ENCODE measurements around the gene IL17RD. TPM values are rescaled to one million over a fixed set of nuclear protein-coding genes. Genes with fewer than 3 reads are reported as not detected.

Gene IL17RD
- total RNA-seq, 1 donor from 2014 or later = 4.3 TPM

DNA sequence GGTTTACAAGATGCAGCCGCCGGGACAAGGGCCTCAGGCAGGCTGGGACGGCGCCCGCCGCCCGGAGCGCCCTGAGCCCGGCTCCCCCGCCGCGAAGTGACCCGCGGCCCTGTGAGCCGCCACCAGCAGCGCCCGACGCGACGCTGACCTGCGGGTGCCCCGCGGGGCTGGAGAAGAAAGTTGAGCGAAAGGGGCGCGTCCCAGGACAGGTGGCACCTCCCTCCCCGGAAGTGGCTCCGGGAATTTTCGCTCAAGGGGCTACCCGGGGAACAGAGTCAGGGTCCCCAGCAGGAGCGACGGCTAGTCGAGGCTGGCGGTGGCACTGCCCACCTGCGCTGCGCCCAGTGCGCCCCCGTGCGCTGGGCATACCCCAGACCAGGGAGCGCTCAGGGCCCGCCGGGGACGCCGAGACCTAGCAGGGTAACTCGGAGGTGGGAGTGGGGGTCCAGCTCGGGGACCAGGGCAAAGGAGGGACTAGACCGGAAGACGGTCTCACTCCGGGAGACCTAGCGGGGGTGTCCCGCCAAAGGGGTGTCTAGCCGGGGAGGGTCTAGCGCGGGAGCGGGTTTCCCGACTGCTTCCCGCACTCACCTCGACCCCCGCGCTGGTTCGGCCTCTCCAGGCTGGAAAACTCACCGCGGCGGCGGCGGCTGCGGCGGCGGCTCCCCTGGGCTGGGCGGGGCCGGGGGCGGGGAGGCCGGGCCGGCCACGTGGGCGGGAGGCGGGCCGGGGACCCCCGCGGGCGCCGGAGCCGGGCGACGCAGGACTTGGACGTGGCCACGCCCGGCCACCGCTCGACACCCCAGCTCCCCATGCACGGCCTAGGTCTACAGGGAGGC, 86.3 kb downstream of the IL17RD start:
- intact Hi-C loops (cut with DNase I) = loop anchor here (5.0 to 10.0 kb wide), 2 partner anchors 82 to 374 kb away; no protein-coding TSS in a partner anchor

GRCh38 chr3:57078344-57078634, 86.9 kb downstream of the IL17RD start:
- peak; percentile 78 for DNase-seq (ENCODE audit: low spot score)
- intact Hi-C loops (cut with DNase I) = loop anchor here (5.0 to 10.0 kb wide), 2 partner anchors 81 to 373 kb away; no protein-coding TSS in a partner anchor

More for the DNA sequence above, 86.3 kb downstream of the IL17RD start:
- DNase-seq (ENCODE audit: low spot score) = peak; percentile 76

DNA sequence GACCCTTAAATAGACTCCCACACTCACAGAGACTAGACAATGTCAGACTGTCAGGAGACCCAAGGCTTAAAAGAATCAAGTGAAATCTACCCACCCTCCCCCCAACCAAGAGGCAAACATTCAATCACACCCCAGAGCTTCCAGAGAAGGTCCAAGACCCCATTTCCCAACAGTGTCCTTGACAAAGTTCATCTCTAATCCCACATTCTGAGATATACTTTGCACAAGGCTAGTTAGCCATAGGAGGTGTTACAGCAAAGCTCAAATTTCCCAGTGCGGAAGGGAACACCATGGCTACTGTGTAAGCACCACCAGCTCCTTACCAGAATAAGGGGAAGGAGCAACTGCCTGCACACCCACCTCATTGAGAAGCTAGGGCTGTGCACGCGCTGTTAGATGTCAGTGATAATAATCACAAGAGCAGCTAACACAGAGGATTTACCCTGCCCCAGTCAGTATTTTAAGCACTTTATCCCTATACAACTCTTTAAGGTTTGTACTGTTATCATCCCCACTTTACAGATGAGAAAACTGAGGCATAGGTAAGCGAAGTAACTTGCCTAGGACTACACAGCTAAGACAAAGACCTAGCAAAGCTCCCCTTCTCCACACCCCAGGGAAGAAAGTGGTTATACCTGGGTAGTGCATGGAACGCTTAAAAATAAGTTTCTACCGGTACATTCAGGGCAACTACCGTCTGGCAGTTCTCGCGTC, 87.4 kb downstream of the IL17RD start:
- intact Hi-C loops (cut with DNase I) = loop anchor here (5.0 to 10.0 kb wide), 2 partner anchors 80 to 373 kb away; no protein-coding TSS in a partner anchor
- DNase-seq (ENCODE audit: low spot score) = no peak

- intact Hi-C loops (cut with DNase I) = loop anchor here (5.0 to 10.0 kb wide), 2 partner anchors 79 to 372 kb away; no protein-coding TSS in a partner anchor
- DNase-seq (ENCODE audit: low spot score) = no peak
Observed at GRCh38 chr3:57076422-57076951, 88.7 kb downstream of the IL17RD start.

- no peak for DNase-seq (ENCODE audit: low spot score)
Observed at GRCh38 chr3:57074135-57074534, 91.0 kb downstream of the IL17RD start.

DNA sequence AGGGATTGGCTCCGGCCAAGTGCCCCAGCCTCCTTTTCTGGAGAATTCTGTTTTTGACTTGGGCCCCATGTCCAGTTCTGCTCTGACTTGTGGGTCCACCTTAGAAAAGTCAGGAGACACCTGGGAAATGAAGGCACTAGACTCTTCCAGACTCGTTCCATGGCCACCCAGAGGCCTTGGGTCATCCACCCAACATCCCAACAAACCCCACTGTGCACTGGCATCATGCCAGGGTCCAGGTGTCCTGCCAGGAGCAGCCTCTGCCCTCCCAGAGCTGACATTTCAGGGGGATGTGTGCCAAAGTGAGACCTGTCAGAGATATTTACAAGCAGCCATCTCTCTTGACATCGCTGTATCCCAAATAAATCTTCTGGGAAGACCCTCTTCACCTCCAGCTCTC, 91.5 kb downstream of the IL17RD start:
- intact Hi-C loops (cut with DNase I) = loop anchor here (10.0 kb wide), 1 partner anchor 369 kb away; no protein-coding TSS in a partner anchor
- no peak for DNase-seq (ENCODE audit: low spot score)

More at GRCh38 chr3:57074135-57074534, 91.0 kb downstream of the IL17RD start:
- intact Hi-C loops (cut with DNase I) = loop anchor here (10.0 kb wide), 1 partner anchor 369 kb away; no protein-coding TSS in a partner anchor

- no peak for DNase-seq (ENCODE audit: low spot score)
- intact Hi-C loops (cut with DNase I) = no loop called here
Observed at GRCh38 chr3:57069503-57069902, 95.7 kb downstream of the IL17RD start.

DNA sequence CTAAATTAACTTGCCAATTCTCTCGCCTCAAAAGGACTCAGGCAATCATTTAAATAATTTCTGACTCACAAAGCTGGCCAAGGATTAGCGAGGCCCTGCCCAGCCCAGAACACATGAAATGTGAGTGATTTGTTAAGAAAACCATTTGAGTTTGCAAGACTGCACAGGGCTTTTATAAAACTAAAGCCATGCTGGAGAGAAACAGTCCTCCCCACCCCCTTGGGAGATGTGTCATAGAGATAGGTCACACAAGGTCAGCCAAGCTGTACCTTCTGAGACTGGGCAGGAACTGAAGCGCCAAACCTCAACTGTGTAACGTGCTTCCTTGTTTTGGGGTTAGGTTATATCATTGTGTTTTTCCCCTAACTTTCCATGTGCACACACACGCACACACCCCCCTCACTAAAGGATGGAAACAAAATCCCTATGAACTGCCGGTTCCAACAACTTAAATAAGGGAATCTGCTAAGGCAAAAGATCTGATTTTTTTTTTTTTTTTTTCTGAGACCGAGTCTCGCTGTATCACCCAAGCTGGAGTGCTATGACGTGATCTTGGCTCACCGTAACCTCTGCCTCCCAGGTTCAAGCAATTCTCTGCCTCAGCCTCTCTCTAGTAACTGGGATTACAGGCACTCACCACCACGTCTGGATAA, 96.6 kb downstream of the IL17RD start:
- intact Hi-C loops (cut with DNase I) = no loop called here
- DNase-seq (ENCODE audit: low spot score) = no peak

- intact Hi-C loops (cut with DNase I) = no loop called here
- no peak for DNase-seq (ENCODE audit: low spot score)
Observed at GRCh38 chr3:57066471-57066870, 98.7 kb downstream of the IL17RD start.

- DNase-seq (ENCODE audit: low spot score) = no peak
- intact Hi-C loops (cut with DNase I) = no loop called here
Observed at GRCh38 chr3:57065588-57065987, 99.6 kb downstream of the IL17RD start.

DNA sequence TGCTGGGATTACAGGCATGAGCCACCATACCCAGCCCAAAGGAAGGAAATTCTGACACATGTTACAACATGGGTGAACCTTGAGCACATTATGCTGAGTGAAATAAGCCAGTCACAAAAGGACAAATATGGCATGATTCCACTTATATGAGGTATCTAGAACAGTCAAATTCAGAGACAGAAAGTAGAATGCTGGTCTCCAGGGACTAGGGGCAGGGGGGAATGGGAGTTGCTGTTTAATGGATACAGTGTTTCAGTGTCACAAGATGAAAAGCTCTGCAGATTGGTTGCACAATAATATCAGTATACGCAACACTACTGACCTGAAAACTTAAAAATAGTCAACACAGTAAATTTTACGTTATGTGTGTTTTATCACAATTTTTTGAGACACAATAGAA, 100.6 kb downstream of the IL17RD start:
- no peak for DNase-seq (ENCODE audit: low spot score)
- intact Hi-C loops (cut with DNase I) = no loop called here

DNA sequence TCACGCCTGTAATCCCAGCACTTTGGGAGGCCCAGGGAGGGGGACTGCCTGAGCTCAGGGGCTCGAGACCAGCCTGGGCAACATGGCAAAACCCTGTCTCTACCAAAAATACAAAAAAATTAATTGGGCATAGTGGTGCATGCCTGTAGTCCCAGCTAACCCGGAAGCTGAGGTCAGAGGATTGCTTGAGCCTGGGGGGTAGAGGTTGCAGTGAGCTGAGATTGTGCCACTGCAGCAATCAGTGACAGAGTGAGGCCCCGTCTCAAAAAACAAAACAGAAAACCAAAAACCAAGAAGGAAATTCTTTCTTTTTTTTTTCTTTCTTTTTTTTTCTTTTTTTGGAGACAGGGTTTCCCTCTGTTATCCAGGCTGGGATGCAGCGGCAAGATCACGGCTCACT, 101.2 kb downstream of the IL17RD start:
- intact Hi-C loops (cut with DNase I) = no loop called here
- DNase-seq (ENCODE audit: low spot score) = no peak

- intact Hi-C loops (cut with DNase I) = no loop called here
- DNase-seq (ENCODE audit: low spot score) = no peak
Observed at GRCh38 chr3:57063032-57063431, 102.1 kb downstream of the IL17RD start.

DNA sequence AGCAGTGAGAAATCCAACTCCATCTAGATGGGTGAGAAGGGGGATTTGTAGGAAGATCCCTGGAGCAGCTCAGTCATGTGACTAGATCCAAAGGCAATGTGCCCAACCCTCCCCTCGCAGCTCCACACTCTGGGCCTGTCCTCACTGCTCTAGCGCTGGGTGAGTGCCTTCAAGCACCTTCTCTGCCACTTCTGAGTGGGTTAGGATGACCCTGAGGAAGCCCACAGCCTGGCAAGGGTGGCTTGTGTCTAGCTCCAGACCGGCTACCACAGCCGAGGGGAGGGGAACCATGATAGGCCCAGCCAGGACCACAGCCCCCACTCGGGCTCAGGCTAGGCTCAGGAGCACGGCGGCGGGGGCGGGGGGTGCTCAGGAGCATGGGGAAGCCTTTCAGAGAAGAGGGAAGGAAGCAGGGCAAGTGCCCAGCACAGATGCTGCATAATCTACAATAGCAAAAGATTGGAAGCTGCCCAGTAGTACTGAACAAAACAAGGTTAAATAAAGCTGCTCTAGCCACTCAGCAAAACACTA, 103.0 kb downstream of the IL17RD start:
- no peak for DNase-seq (ENCODE audit: low spot score)
- intact Hi-C loops (cut with DNase I) = no loop called here

- DNase-seq (ENCODE audit: low spot score) = no peak
- intact Hi-C loops (cut with DNase I) = no loop called here
Observed at GRCh38 chr3:57061556-57061955, 103.6 kb downstream of the IL17RD start.

DNA sequence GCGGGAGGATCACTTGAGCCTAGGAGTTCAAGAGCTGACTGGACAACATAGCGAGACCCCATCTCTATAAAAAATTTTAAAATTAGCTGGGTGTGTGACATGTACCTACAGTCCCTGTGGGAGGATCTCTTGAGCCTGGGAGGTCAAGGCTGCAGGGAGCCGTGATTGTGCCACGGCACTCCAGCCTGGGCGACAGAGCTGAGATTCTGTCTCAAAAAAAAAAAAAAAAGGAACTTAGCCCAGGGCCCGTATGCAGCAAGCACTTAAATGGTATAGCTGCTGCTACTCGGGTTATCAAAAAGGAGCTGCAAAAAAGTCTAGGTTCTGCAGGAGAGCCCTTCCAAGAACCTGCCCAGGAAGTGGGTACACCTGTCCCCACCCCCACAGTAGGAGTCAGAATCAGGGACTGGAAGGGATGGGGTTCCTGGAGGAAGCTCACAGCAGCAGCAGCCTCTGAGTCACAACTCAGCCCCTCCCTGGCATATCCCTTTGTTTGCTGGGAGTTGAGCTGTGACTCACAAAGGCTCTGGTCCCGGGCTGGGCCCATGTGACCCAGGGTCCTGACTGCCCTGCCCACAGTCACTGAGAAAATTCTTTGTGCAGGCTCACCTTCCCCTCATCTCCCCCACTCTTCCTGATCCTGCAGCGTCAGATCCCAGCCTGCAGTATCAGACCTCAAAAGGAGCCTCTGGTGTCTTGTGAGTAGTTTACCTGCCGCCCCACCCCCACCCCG, 104.9 kb downstream of the IL17RD start, which contains the start of gene SPATA12:
SPATA12 (plus strand) TSS at position 576 of the 733 bp plus-strand sequence. CDS start 13,031 bp downstream, outside the sequence.
- intact Hi-C loops (cut with DNase I) = no loop called here
- DNase-seq (ENCODE audit: low spot score) = peak; percentile 84

DNA sequence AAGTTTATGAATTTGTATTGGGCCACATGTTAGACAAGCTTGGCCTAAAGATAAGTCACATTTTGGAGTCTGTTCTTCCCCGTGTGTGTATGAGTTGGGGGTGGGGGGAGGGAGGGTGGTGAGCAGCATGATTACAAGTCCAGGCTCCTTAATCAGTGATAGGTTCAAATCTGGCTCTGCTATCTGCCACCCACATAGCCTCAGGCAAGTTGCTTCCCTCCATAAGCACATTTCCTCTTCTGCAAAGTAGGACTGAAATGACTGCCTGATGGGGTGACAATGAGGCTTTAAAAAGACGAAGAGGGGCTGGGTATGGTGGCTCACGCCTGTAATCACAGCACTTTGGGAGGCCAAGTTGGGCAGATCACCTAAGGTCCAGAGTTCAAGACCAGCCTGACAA, 105.7 kb downstream of the IL17RD start:
- DNase-seq (ENCODE audit: low spot score) = no peak
- intact Hi-C loops (cut with DNase I) = no loop called here

GRCh38 chr3:57057351-57057750, 107.8 kb downstream of the IL17RD start:
- DNase-seq (ENCODE audit: low spot score) = no peak
- intact Hi-C loops (cut with DNase I) = no loop called here

GRCh38 chr3:57053122-57053521, 112.0 kb downstream of the IL17RD start:
- DNase-seq (ENCODE audit: low spot score) = peak; percentile 10
- intact Hi-C loops (cut with DNase I) = no loop called here
